HEK293T (cell line): ENCODE results near the gene S100B.

ENCODE experiments used
- CTCF ChIA-PET: fragments of 350-600 bp; formaldehyde crosslinking; extraction: SDS; loops from one replicate; lab custom pipeline; 2021; ENCODE audit warnings: antibody characterized with exemption, inconsistent platforms; lab: Yijun Ruan, JAX
- POLR2A ChIA-PET: fragments of 350-600 bp; formaldehyde crosslinking; extraction: SDS; loops from one replicate; lab custom pipeline; 2020; ENCODE audit warnings: antibody characterized with exemption, inconsistent platforms; lab: Yijun Ruan, JAX
- DNase-seq: peaks from one replicate; pipeline ENCODE4 v3.0.0; 2012; ENCODE audit warnings: mixed read lengths; ENCODE audit errors: extremely low spot score
- ARNT ChIP-seq: fragments of 450-650 bp; IDR thresholded peaks from 2 replicates; pipeline ENCODE4 v1.6.1; 2017; ENCODE audit warnings: mild to moderate bottlenecking
- BHLHE40 ChIP-seq: fragments of 450-650 bp; IDR thresholded peaks from 2 replicates; pipeline ENCODE4 v1.6.1; 2016; ENCODE audit warnings: mild to moderate bottlenecking, moderate library complexity, borderline replicate concordance
- CTBP1 ChIP-seq: fragments of 450-650 bp; IDR thresholded peaks from 2 replicates; pipeline ENCODE4 v1.6.1; 2016; ENCODE audit warnings: borderline replicate concordance
- ELF4 ChIP-seq: fragments of 450-650 bp; IDR thresholded peaks from 2 replicates; pipeline ENCODE4 v1.6.1; 2017; ENCODE audit warnings: antibody characterized with exemption
- FOXA1 ChIP-seq: fragments of 450-650 bp; IDR thresholded peaks from 2 replicates; pipeline ENCODE4 v1.6.1; 2016; ENCODE audit warnings: mild to moderate bottlenecking
- FOXK2 ChIP-seq: fragments of 450-650 bp; IDR thresholded peaks from 2 replicates; pipeline ENCODE4 v1.6.1; 2016; ENCODE audit warnings: mild to moderate bottlenecking
- FOXM1 ChIP-seq: fragments of 450-650 bp; IDR thresholded peaks from 2 replicates; pipeline ENCODE4 v1.6.1; 2017; ENCODE audit warnings: mild to moderate bottlenecking, borderline replicate concordance
- HDGF ChIP-seq: fragments of 450-650 bp; IDR thresholded peaks from 2 replicates; pipeline ENCODE4 v1.6.1; 2017; ENCODE audit warnings: antibody characterized with exemption, borderline replicate concordance
- L3MBTL2 ChIP-seq: fragments of 450-650 bp; conservative IDR thresholded peaks from 2 replicates; pipeline ENCODE4 v1.6.1; 2016; ENCODE audit warnings: mild to moderate bottlenecking
- LEF1 ChIP-seq: fragments of 450-650 bp; IDR thresholded peaks from 2 replicates; pipeline ENCODE4 v1.6.1; 2017; ENCODE audit warnings: mild to moderate bottlenecking, borderline replicate concordance
- NFRKB ChIP-seq: fragments of 450-650 bp; IDR thresholded peaks from 2 replicates; pipeline ENCODE4 v1.6.1; 2016; ENCODE audit warnings: mild to moderate bottlenecking, moderate library complexity
- PKNOX1 ChIP-seq: fragments of 450-650 bp; IDR thresholded peaks from 2 replicates; pipeline ENCODE4 v1.6.1; 2016
- SP1 ChIP-seq: fragments of 450-650 bp; IDR thresholded peaks from 2 replicates; pipeline ENCODE4 v1.6.1; 2017
- SUZ12 ChIP-seq: fragments of 450-650 bp; IDR thresholded peaks from 2 replicates; pipeline ENCODE4 v1.6.1; 2016; ENCODE audit warnings: mild to moderate bottlenecking
- TARDBP ChIP-seq: fragments of 450-650 bp; IDR thresholded peaks from 2 replicates; pipeline ENCODE4 v1.6.1; 2016
- ZNF384 ChIP-seq: fragments of 450-650 bp; IDR thresholded peaks from 2 replicates; pipeline ENCODE4 v1.6.1; 2016

Gene S100B

GRCh38 chr21:46608672-46609111 is 3.8 kb upstream of the S100B start:
- no peak for TF ChIP-seq SUZ12
- TF ChIP-seq PKNOX1 = no peak
- no peak for TF ChIP-seq NFRKB
- TF ChIP-seq ELF4 = no peak
- no peak for TF ChIP-seq L3MBTL2
- TF ChIP-seq TARDBP = no peak
- TF ChIP-seq ZNF384 = no peak
- no peak for TF ChIP-seq LEF1
- ChIA-PET CTCF (no interaction called here), POLR2A (interaction anchor here (1.3 kb wide), 1 partner anchor 27 kb away, joined by 4 read pairs; the partner anchor contains the start of gene PRMT2)
- no peak for DNase-seq

DNA sequence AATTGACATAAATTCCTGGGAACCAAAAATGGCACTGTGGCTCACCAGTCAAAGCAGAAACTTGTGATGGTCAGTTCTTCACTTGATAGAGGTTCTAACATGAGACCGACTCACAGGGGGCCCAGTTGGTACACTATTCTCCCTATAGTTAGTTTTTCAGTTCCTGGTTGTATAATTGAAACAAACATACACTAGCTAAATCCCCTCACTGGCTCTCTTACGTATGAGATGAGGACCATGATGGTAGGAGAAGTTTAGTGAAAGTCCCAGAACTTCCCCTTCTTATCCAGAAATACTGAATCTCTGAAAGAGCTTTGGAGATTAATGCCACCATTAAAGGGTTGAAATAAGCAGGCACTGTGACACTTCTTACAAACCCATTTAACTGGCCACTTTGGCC is 2.8 kb upstream of the S100B start:
- ChIA-PET CTCF (no interaction called here), POLR2A (interaction anchor here (1.3 kb wide), 1 partner anchor 28 kb away, joined by 4 read pairs; the partner anchor contains the start of gene PRMT2)
- TF ChIP-seq SP1 (no peak), L3MBTL2 (no peak), NFRKB (no peak), TARDBP (no peak), ZNF384 (no peak), ELF4 (no peak), CTBP1 (no peak), SUZ12 (no peak), HDGF (no peak), FOXK2 (no peak), BHLHE40 (no peak), FOXM1 (no peak), PKNOX1 (no peak), FOXA1 (no peak), ARNT (no peak)
- no peak for DNase-seq

DNA sequence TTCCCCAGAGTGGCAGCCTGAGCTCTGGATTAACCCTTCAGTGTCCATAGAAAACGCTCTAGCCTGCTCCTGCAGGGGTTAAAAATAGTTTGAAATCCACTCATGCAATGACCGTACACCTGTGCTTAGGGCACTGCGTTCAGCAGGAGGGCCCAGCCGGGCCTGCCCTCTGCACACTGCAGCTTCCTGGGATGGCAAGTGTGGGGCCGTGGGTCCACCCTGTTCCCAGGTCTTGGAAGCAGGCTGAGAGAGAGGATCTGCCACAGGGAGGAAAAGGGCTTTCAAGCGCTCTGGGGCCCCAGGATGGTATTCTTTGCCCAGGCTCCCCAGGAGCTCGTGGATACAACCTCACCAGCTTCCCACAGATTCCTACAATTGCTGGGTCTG is 1.5 kb upstream of the S100B start:
- CTCF ChIA-PET = no interaction called here
- POLR2A ChIA-PET = no interaction called here
- DNase-seq = no peak
- TF ChIP-seq LEF1 = no peak
- no peak for TF ChIP-seq NFRKB
- no peak for TF ChIP-seq SUZ12
- TF ChIP-seq ELF4 = no peak
- TF ChIP-seq PKNOX1 = no peak
- no peak for TF ChIP-seq ZNF384
- no peak for TF ChIP-seq HDGF
- TF ChIP-seq SP1 = no peak
- no peak for TF ChIP-seq ARNT
- TF ChIP-seq L3MBTL2 = no peak
- TF ChIP-seq FOXM1 = no peak
- no peak for TF ChIP-seq FOXA1
- TF ChIP-seq TARDBP = no peak
- no peak for TF ChIP-seq FOXK2
- TF ChIP-seq BHLHE40 = no peak
- no peak for TF ChIP-seq CTBP1

GRCh38 chr21:46605767-46606426 is 1.0 kb upstream of the S100B start:
- POLR2A ChIA-PET = no interaction called here
- no peak for TF ChIP-seq BHLHE40
- no peak for TF ChIP-seq ELF4
- TF ChIP-seq TARDBP = no peak
- no peak for TF ChIP-seq SP1
- no peak for TF ChIP-seq PKNOX1
- TF ChIP-seq L3MBTL2 = no peak
- no peak for TF ChIP-seq NFRKB
- no peak for TF ChIP-seq CTBP1
- TF ChIP-seq ZNF384 = no peak
- TF ChIP-seq SUZ12 = no peak
- no peak for TF ChIP-seq ARNT
- no peak for TF ChIP-seq FOXK2
- TF ChIP-seq LEF1 = no peak
- no peak for TF ChIP-seq HDGF
- no peak for TF ChIP-seq FOXA1
- TF ChIP-seq FOXM1 = no peak
- CTCF ChIA-PET = no interaction called here
- DNase-seq = no peak

GRCh38 chr21:46604329-46604974 is 430 bp downstream of the S100B start:
- DNase-seq = no peak
- TF ChIP-seq NFRKB (no peak), PKNOX1 (peak; percentile 76), FOXK2 (no peak)
- ChIA-PET CTCF (interaction anchor here (0.6 kb wide), 1 partner anchor 9 kb away, joined by 3 read pairs; no protein-coding TSS in a partner anchor), POLR2A (no interaction called here)
